Breast epithelium (tissue), 4 donors: Measurements from ENCODE around the gene ZNF367. TPM values are rescaled to one million over a fixed set of nuclear protein-coding genes. Genes with fewer than 3 reads are reported as not detected.

Experiments
- DNase-seq, 2 donors: peaks; one replicate each; pipeline ENCODE4 v3.0.0-alpha.2; 2019; ENCODE audit warnings: low spot score in 2 of 2
- H3K27ac ChIP-seq, 2 donors: fragments of 200-600 bp; sonication (generic) in 1 of 2; one replicate each; pipeline ENCODE4 v1.5.1; 2016 to 2019; ENCODE audit warnings: mild to moderate bottlenecking in 1 of 2
- H3K27me3 ChIP-seq, 2 donors: fragments of 200-600 bp; sonication (generic) in 1 of 2; one replicate each; pipeline versions ENCODE4 v1.5.1 to v1.6.0; 2017 to 2019; ENCODE audit warnings: control low read depth in 1 of 2, mild to moderate bottlenecking in 1 of 2
- H3K36me3 ChIP-seq: fragments of 200-600 bp; one replicate; pipeline ENCODE4 v1.5.1; 2019
- H3K4me1 ChIP-seq, 2 donors: fragments of 200-600 bp; sonication (generic); one replicate each; pipeline ENCODE4 v1.5.1; 2016 to 2019; ENCODE audit warnings: control low read depth in 1 of 2
- H3K4me3 ChIP-seq, 3 donors: fragments of 200-600 bp; sonication (generic); 1 replicate in 2 of 3; 2 replicates in 1 of 3; pipeline ENCODE4 v1.5.1; 2016 to 2019; ENCODE audit warnings: mild to moderate bottlenecking in 3 of 3, moderate library complexity in 2 of 3
- H3K9me3 ChIP-seq, 2 donors: fragments of 200-600 bp; sonication (generic) in 1 of 2; one replicate each; pipeline ENCODE4 v1.5.1; 2016 to 2019; ENCODE audit warnings: control low read depth in 1 of 2
- POLR2A ChIP-seq: fragments of 450-650 bp; IDR thresholded peaks from one replicate; pipeline ENCODE4 v1.6.1; 2016; ENCODE audit warnings: antibody characterized with exemption, mild to moderate bottlenecking, moderate library complexity
- POLR2AphosphoS5 ChIP-seq, 3 donors: sonication (generic); formaldehyde crosslinking; IDR thresholded peaks; one replicate each; pipeline ENCODE4 v1.6.1; 2017; ENCODE audit warnings: antibody characterized with exemption in 3 of 3
- intact Hi-C: fragments of 100-400 bp; cut with DNase I; formaldehyde crosslinking; loops from one replicate; pipeline ENCODE4 v1.15.1; 2023; ENCODE audit warnings: low total_unique reads
- total RNA-seq, 3 donors: library from RNA; depleted of rRNA; stranded (reverse); fragments of >200 nt; gene quantifications; one replicate each; pipeline ENCODE4 v1.1.0, GENCODE V29; 2016
- TF ChIP-seq, protein P1 (sequence below), 3 donors: fragments of 450-650 bp; IDR thresholded peaks; one replicate each; pipeline ENCODE4 v1.5.1; 2016 to 2017; ENCODE audit warnings: antibody characterized with exemption in 3 of 3, mild to moderate bottlenecking in 3 of 3, moderate library complexity in 3 of 3

Gene ZNF367
- total RNA-seq, 3 donors from 2014 or later: 0.98 to 1.8 (median 1.2) TPM

DNA sequence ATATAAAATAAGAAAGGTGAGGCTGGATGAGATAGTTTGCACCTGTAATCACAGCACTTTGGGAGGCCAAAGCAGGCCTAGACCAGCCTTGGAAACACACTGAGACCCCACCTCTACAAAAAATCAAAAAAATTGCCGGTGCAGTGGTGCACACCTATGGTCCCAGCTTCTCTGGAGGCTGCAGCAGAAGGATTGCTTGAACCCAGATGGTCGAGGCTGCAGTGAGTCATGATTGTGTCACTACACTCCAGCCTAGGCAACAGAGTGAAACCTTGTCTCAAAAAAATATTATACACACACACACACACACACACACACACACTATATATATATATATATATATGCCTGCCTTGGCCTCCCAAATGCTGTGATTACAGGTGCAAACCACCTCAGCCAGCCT, 36.0 kb downstream of the ZNF367 start:
- intact Hi-C loops: no loop called here
- Histone ChIP-seq H3K4me3 (no peak overlapping the region), H3K36me3 (no peaks in the 10 kb centered on the region), H3K4me1 (no peaks in the 10 kb centered on the region), H3K27me3 (no peaks in the 10 kb centered on the region), H3K27ac (no peak overlapping the region), H3K9me3 (no peaks in the 10 kb centered on the region)
- TF ChIP-seq POLR2AphosphoS5 (IDR thresholded peaks at IDR 0.05) (no peak), POLR2A (no peak)
- TF ChIP-seq, protein P1, sequence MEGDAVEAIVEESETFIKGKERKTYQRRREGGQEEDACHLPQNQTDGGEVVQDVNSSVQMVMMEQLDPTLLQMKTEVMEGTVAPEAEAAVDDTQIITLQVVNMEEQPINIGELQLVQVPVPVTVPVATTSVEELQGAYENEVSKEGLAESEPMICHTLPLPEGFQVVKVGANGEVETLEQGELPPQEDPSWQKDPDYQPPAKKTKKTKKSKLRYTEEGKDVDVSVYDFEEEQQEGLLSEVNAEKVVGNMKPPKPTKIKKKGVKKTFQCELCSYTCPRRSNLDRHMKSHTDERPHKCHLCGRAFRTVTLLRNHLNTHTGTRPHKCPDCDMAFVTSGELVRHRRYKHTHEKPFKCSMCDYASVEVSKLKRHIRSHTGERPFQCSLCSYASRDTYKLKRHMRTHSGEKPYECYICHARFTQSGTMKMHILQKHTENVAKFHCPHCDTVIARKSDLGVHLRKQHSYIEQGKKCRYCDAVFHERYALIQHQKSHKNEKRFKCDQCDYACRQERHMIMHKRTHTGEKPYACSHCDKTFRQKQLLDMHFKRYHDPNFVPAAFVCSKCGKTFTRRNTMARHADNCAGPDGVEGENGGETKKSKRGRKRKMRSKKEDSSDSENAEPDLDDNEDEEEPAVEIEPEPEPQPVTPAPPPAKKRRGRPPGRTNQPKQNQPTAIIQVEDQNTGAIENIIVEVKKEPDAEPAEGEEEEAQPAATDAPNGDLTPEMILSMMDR (IDR thresholded peaks at IDR 0.05): no peak
- no peak for DNase-seq

DNA sequence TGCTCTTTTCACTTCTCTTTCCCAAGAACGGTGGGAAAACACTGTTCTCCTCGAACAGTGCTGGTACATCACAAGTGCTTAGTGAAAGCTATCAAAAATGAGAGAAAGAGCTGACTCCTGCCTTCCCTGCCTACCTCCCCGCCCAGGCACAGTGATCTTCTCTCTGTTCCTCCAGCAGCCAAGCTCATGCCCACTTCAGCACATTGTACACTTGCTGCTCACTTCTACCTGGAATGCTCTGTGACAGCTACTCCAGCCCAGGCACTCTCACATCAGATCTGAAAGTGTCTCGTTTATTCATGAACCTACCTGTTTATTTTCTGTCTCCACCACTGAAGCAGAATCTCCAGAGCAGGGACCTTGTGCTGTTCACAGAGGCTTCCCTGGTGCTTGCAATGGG, 36.5 kb downstream of the ZNF367 start:
- H3K27ac ChIP-seq: no peak overlapping the region
- TF ChIP-seq POLR2AphosphoS5 (IDR thresholded peaks at IDR 0.05) (no peak), POLR2A (no peak)
- TF ChIP-seq, protein P1 (IDR thresholded peaks at IDR 0.05): no peak
- DNase-seq: no peak

DNA sequence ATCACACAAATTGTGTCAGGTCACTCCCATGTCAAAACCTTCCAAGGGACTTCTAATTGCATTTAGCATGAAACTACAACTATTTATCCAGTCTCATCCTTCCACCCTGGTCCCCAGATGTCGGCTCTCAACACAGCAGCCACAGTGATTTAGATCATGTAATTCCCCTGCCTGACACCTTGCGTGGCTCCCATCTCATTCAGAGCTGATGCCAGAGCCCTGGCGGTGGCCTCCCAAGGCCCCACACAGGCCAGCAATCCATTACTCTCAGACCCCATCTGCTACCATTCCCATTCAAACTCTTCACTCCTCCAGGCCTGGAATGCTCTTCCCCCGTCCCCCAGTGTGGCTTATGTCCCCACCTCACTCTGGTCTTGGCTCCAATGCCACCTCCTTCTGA, 37.0 kb downstream of the ZNF367 start:
- no peak for DNase-seq
- H3K4me1 ChIP-seq: no peaks in the 10 kb centered on the region
- H3K9me3 ChIP-seq: no peaks in the 10 kb centered on the region
- no peak overlapping the region for H3K27ac ChIP-seq
- H3K27me3 ChIP-seq: no peaks in the 10 kb centered on the region
- H3K36me3 ChIP-seq: no peaks in the 10 kb centered on the region
- H3K4me3 ChIP-seq: no peak overlapping the region
- intact Hi-C loops: no loop called here
- TF ChIP-seq, protein P1 (IDR thresholded peaks at IDR 0.05): no peak
- TF ChIP-seq POLR2AphosphoS5 (IDR thresholded peaks at IDR 0.05): no peak
- no peak for TF ChIP-seq POLR2A

More for the DNA sequence above, 36.5 kb downstream of the ZNF367 start:
- Histone ChIP-seq H3K4me3 (no peak overlapping the region), H3K36me3 (no peaks in the 10 kb centered on the region), H3K27me3 (no peaks in the 10 kb centered on the region), H3K9me3 (no peaks in the 10 kb centered on the region), H3K4me1 (no peaks in the 10 kb centered on the region)
- intact Hi-C loops: no loop called here

DNA sequence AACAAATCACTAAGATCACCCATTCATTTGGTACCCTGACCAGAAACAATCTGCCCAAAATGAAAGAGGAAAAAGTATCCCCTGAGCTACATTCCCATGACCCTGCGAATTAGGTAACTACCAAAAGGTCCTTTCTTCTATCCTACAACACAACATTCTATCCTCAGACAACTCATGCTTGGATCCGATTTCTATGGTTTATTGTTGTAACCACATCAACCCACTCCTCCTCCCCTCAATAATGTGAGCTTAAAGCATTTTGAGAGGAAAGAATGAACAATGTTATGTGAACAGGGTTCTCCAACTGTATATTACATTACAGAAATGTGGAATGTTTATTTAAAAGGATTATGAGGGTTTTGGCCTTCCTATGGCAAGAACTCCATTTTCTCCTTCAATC, 38.7 kb downstream of the ZNF367 start:
- no peak for TF ChIP-seq POLR2A
- no peak for TF ChIP-seq POLR2AphosphoS5 (IDR thresholded peaks at IDR 0.05)
- TF ChIP-seq, protein P1 (IDR thresholded peaks at IDR 0.05): no peak
- H3K27ac ChIP-seq: no peak overlapping the region
- no peaks in the 10 kb centered on the region for H3K9me3 ChIP-seq
- no peak for DNase-seq
- H3K36me3 ChIP-seq: no peaks in the 10 kb centered on the region
- no peak overlapping the region for H3K4me3 ChIP-seq
- H3K4me1 ChIP-seq: no peaks in the 10 kb centered on the region
- intact Hi-C loops: no loop called here
- H3K27me3 ChIP-seq: no peaks in the 10 kb centered on the region

DNA sequence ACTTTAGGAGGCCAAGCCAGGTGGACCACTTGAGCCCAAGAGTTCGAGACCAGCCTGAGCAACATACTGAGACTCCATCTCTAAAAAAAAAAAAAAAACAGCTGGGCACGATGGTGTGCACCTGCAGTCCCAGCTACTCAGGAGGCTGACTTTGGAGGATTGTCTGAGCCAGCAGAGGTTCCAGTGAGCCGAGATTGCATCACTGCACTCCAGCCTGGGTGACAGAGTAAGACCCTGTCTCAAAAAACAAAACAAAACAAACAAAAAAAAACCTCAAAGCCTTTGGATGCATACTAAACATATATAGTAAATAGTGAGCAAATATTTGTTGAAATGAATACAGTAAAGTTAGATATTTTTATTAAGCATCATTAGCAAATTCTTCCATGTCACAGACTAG, 40.0 kb downstream of the ZNF367 start:
- no peak overlapping the region for H3K4me3 ChIP-seq
- H3K9me3 ChIP-seq: no peaks in the 10 kb centered on the region
- no peak overlapping the region for H3K27ac ChIP-seq
- TF ChIP-seq, protein P1 (IDR thresholded peaks at IDR 0.05): no peak
- TF ChIP-seq POLR2A (no peak), POLR2AphosphoS5 (IDR thresholded peaks at IDR 0.05) (no peak)
- no peak for DNase-seq
- H3K36me3 ChIP-seq: no peaks in the 10 kb centered on the region
- no peaks in the 10 kb centered on the region for H3K4me1 ChIP-seq
- H3K27me3 ChIP-seq: no peaks in the 10 kb centered on the region
- intact Hi-C loops: no loop called here
